Neural progenitor cell (in vitro differentiated cells): ENCODE measurements around the gene DHCR24.

Source experiments
- EZH2 ChIP-seq: fragments of 200-600 bp; sonication (generic); IDR thresholded peaks from 2 replicates; pipeline ENCODE4 v1.6.1; 2017; ENCODE audit warnings: antibody characterized with exemption, mild to moderate bottlenecking, moderate library complexity
- EZH2phosphoT487 ChIP-seq: fragments of 200-600 bp; sonication (generic); IDR thresholded peaks from 2 replicates; pipeline ENCODE4 v1.6.1; 2017; ENCODE audit warnings: antibody characterized with exemption
- TF ChIP-seq, protein P1 (sequence below): fragments of 200-600 bp; sonication (generic); IDR thresholded peaks from 2 replicates; pipeline ENCODE4 v1.5.1; 2017; ENCODE audit warnings: antibody characterized with exemption, mild to moderate bottlenecking

DNA sequence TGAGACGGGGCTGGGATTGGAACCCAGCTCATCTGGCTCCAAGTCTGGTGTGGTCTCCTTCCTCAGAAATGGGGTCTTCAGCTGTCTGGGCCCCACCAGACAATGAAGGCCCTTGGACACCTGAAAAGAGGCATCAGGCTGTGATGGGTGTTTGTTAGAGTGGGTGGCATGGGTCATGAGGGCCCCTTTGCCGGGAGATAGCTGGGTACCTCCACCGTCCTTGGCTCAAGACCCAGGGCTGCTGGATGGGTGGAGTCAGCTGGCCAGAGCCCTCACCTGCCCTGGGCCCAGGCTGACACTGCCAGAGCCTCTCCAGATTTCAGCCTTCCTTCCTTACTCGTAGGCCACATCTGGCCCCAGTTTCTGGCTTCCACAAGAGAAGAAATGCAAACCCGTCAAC is 72.4 kb downstream of the DHCR24 start:
- TF ChIP-seq, protein P1, sequence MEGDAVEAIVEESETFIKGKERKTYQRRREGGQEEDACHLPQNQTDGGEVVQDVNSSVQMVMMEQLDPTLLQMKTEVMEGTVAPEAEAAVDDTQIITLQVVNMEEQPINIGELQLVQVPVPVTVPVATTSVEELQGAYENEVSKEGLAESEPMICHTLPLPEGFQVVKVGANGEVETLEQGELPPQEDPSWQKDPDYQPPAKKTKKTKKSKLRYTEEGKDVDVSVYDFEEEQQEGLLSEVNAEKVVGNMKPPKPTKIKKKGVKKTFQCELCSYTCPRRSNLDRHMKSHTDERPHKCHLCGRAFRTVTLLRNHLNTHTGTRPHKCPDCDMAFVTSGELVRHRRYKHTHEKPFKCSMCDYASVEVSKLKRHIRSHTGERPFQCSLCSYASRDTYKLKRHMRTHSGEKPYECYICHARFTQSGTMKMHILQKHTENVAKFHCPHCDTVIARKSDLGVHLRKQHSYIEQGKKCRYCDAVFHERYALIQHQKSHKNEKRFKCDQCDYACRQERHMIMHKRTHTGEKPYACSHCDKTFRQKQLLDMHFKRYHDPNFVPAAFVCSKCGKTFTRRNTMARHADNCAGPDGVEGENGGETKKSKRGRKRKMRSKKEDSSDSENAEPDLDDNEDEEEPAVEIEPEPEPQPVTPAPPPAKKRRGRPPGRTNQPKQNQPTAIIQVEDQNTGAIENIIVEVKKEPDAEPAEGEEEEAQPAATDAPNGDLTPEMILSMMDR: no peak
- no peak for TF ChIP-seq EZH2phosphoT487
- no peak for TF ChIP-seq EZH2
